ENCODE data around the gene TNFSF10. TPM values are rescaled to one million over a fixed set of nuclear protein-coding genes. Genes with fewer than 3 reads are reported as not detected.

TNFSF10 gene
- total and polyA plus RNA-seq, 9 of the 15 experiments (the other 6 are each of a cell fraction or from before 2014, with no cell fraction given), result 0.07 to 1.3 (median 0.27) TPM; not detected in 1

- TF ChIP-seq E2F5 (CRISPR knock-in tag; IDR thresholded peaks at IDR 0.05) (no peak), MXI1 (IDR thresholded peaks at IDR 0.05; ENCODE audit: low read depth, low read length) (no peak), POLR2H (tag; IDR thresholded peaks at IDR 0.05; ENCODE audit: low read depth) (no peak), HDAC8 (tag; IDR thresholded peaks at IDR 0.05) (no peak), NR4A1 (CRISPR knock-in tag; IDR thresholded peaks at IDR 0.05) (no peak), NR4A1 (tag; IDR thresholded peaks at IDR 0.05) (no peak), DEAF1 (CRISPR knock-in tag; IDR thresholded peaks at IDR 0.05) (no peak)
- TF ChIP-seq, protein P1, sequence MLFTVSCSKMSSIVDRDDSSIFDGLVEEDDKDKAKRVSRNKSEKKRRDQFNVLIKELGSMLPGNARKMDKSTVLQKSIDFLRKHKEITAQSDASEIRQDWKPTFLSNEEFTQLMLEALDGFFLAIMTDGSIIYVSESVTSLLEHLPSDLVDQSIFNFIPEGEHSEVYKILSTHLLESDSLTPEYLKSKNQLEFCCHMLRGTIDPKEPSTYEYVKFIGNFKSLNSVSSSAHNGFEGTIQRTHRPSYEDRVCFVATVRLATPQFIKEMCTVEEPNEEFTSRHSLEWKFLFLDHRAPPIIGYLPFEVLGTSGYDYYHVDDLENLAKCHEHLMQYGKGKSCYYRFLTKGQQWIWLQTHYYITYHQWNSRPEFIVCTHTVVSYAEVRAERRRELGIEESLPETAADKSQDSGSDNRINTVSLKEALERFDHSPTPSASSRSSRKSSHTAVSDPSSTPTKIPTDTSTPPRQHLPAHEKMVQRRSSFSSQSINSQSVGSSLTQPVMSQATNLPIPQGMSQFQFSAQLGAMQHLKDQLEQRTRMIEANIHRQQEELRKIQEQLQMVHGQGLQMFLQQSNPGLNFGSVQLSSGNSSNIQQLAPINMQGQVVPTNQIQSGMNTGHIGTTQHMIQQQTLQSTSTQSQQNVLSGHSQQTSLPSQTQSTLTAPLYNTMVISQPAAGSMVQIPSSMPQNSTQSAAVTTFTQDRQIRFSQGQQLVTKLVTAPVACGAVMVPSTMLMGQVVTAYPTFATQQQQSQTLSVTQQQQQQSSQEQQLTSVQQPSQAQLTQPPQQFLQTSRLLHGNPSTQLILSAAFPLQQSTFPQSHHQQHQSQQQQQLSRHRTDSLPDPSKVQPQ (CRISPR knock-in tag; IDR thresholded peaks at IDR 0.05; ENCODE audit: borderline replicate concordance), result no peak
- TF ChIP-seq, protein P2, sequence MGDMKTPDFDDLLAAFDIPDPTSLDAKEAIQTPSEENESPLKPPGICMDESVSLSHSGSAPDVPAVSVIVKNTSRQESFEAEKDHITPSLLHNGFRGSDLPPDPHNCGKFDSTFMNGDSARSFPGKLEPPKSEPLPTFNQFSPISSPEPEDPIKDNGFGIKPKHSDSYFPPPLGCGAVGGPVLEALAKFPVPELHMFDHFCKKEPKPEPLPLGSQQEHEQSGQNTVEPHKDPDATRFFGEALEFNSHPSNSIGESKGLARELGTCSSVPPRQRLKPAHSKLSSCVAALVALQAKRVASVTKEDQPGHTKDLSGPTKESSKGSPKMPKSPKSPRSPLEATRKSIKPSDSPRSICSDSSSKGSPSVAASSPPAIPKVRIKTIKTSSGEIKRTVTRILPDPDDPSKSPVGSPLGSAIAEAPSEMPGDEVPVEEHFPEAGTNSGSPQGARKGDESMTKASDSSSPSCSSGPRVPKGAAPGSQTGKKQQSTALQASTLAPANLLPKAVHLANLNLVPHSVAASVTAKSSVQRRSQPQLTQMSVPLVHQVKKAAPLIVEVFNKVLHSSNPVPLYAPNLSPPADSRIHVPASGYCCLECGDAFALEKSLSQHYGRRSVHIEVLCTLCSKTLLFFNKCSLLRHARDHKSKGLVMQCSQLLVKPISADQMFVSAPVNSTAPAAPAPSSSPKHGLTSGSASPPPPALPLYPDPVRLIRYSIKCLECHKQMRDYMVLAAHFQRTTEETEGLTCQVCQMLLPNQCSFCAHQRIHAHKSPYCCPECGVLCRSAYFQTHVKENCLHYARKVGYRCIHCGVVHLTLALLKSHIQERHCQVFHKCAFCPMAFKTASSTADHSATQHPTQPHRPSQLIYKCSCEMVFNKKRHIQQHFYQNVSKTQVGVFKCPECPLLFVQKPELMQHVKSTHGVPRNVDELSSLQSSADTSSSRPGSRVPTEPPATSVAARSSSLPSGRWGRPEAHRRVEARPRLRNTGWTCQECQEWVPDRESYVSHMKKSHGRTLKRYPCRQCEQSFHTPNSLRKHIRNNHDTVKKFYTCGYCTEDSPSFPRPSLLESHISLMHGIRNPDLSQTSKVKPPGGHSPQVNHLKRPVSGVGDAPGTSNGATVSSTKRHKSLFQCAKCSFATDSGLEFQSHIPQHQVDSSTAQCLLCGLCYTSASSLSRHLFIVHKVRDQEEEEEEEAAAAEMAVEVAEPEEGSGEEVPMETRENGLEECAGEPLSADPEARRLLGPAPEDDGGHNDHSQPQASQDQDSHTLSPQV (IDR thresholded peaks at IDR 0.05), result no peak
- TF ChIP-seq, protein P3, sequence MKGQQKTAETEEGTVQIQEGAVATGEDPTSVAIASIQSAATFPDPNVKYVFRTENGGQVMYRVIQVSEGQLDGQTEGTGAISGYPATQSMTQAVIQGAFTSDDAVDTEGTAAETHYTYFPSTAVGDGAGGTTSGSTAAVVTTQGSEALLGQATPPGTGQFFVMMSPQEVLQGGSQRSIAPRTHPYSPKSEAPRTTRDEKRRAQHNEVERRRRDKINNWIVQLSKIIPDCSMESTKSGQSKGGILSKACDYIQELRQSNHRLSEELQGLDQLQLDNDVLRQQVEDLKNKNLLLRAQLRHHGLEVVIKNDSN (CRISPR knock-in tag; IDR thresholded peaks at IDR 0.05), result no peak
Measured at GRCh38 chr3:172475703-172476102, 47.5 kb downstream of the TNFSF10 start (continued).

All from K562 (cell line).